ENCODE results near the gene TPSB2.
"Not testable (repeated sequence)": the region's sequence is repeated elsewhere in the genome, so short reads cannot be mapped to it uniquely, and the experiment has no call there.

DNA sequence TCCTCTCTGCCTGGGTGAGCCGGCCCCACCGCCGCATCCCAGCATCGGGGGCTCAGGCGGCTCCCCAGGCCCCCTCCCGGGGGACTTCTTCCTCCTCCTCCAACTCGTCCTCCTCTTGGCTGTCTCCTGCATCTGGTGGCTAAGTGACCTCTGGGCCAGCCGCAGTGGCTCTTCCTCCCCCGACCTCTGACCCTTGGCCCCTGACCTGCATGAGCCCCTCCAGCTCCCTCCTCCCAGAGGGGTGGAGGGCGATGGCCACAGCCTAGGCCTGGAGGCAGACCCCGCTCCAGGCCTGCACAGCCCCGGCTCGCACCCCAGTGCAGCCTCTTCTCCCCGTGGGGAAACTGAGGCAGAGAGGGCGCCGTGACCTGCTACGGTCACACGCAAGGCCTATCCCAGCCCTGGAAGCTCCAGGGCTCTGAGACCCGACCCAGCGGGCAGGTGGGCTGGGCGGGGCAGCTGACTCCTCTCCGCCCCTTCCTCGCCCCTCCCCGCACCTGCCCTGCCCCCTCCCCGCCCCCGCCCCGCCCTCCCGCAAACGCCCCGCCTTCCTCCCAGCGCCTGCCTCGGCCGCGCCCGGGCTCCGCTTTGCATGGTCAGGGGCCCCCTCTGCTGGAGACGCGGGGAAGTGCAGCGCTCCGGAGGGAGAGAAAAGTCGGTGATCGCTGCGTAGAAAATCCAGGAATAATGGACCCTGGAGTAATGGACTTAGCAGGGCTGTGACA is 19.2 kb upstream of the TPSB2 start:
- not testable (repeated sequence) for TF ChIP-seq NR2C2 (CRISPR knock-in tag; IDR thresholded peaks at IDR 0.05); ELF4 (CRISPR knock-in tag; IDR thresholded peaks at IDR 0.05; ENCODE audit: low read depth)
